ENCODE results near the gene CDH5.
A peak's percentile ranks its signal among the peaks of the same experiment; 100 is the strongest.

The CDH5 gene

GRCh38 chr16:66373667-66374066 is 7.2 kb downstream of the CDH5 start:
- DNase-seq (ENCODE audit: low spot score) = no peak

DNA sequence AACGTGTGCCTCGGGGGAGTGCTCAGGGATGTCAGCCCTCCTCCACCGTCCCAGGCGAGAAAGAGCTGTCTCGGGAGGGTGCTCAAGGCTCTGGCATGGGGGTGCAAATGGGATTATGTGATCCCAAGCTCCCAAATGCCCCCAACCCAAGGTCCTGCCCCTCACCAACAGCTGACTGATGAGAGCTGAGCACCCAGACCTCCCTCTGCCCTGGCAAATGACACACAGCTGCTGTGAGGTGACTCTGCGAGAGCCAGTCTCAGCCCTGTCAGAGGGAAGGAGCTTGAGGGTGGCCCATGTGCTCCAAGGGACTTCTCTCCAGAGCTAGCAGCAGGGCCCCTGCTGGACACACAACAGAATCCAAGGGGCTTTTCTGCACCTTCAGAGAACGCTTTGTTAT is 7.7 kb downstream of the CDH5 start:
- no peak for DNase-seq (ENCODE audit: low spot score)

DNA sequence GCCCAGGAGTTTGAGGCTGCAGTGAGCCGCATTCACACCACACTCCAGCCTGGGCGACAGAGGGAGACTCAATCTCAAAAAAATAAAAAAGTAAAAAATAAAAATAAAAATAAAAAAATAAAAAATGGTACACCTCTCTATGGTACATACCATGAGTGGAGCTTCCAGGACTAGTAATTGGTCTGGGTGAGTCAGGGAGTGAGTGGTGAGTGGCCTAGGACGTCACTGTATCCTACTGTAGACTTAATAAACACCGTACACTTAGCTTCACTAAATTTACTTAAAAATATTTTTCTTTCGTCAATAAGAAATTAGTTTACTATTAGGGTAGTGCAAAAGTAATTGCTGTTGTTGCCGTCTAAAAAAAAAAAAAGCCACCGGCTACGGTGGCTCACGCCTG is 9.0 kb downstream of the CDH5 start:
- no peak for DNase-seq (ENCODE audit: low spot score)

DNA sequence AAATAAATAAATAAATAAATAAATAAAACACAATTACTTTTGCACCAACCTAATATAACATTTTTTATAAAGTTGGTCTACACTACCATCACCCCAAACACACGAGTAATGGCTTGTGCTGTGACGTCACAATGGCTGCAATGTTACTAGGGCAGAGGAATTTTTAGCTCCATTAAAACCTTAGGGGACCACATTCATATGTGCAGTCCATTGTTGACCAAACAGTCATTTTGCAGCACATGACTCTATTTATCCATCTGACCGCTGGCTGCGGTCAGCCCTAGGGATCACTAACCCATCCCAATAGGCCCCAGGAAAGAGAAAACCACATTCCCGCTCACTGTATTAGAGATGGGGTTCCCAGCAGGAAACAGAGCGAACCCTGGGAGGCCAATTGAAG is 9.6 kb downstream of the CDH5 start:
- no peak for DNase-seq (ENCODE audit: low spot score)

DNA sequence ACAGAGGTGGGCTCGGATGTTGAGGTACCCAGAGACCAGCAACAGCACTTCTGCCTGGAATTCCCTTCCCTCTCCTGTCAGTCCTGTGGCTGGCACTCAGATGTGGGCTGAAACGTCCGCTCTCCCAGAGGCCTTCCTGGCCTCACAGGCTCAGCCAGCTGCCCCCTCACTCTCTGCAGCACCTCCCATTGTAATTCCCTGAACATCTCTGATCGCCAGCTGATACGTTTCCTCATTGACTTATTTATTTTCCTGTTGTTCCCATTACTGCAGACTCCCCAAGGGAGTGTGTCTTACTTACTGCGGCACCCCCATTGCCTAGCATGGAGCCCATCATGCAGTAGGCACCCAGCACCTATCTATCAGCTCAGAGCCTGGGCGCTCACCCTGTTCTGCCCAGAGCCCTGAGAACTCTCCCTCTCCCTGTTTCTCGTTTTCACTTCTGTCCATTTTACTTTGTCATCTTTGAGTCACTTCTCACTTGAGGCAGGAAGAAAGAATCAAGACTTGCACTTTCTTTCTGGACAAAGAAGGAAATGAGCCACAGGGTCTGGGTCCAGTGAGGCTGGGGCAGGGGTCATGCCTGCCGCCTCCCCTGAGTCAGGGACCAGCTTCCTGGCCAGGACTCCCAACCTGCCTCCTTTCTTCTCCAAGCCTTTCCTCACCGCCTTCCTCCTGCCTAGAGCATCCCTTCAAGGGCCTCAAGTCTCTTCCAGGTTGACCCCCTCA is 10.2 kb downstream of the CDH5 start:
- DNase-seq (ENCODE audit: low spot score) = no peak

DNA sequence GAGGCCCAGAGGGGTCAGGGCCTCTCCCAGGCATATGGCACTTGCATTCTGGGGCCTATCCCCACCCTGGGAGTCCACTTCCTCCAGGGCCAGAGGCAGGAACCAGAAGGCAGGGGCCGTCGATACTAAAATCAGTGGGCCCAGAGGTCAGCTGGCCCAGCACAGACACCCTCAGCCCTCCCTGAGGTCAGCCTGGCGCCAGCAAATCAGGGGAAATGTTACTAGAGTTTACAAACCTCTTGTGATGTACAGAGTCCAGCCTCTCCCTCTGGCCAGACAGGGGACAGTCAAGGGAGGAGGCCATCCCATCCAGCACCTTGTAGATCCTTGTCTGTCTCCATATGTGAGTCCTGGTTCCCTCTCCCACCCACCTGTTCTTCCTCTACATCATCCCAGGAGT is 10.8 kb downstream of the CDH5 start:
- no peak for DNase-seq (ENCODE audit: low spot score)

DNA sequence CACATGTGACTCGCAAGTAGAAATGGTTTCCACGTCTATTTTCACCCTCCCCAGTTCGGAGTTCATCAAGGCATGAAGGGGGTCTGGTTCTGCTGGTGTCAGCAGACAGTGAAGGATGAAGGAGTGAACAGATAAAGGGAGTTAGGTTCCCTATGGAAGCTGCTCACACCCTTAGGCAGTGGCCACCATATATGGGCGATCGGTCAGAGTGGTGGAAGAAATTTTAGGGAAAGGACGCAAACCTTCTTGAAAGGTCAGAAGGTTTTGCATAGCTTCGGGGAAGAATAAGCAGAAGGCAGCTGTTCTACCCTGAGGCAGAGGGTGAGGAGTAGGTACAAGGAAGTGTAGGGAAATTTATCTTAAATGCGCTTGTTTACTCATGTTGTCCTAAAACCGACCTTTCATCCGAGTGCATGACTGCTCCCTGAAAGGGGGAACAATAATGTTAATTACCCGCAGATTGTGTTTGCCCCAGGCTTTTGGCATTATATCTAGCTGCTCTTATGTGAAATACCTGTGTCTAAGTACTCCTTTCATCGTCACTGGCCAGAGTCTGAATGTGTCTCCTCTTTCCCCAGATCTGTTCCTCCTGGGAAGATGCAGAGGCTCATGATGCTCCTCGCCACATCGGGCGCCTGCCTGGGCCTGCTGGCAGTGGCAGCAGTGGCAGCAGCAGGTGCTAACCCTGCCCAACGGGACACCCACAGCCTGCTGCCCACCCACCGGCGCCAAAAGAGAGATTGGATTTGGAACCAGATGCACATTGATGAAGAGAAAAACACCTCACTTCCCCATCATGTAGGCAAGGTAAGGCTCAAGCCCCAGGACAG is 12.5 kb downstream of the CDH5 start:
- no peak for DNase-seq (ENCODE audit: low spot score)

- DNase-seq (ENCODE audit: low spot score) = no peak
Measured at GRCh38 chr16:66379571-66379941, 13.1 kb downstream of the CDH5 start.

DNA sequence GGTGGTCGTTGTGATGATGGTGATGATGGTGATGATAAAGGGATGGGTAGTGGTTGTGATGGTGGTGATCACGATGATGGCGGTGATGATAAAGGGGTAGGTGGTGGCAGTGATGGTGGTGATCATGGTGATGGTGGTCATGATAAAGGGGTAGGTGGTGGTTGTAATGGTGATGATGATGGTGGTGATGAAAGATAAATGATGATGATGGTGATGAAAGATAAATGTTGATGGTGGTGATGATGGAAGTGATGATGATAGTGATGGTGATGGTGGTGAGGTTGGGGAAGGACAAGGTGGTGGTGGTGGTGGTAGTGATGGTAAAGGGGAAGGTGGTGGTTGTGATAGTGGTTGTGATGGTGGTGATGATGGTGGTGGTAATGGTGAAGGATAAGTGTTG is 13.9 kb downstream of the CDH5 start:
- DNase-seq (ENCODE audit: low spot score) = no peak

- no peak for DNase-seq (ENCODE audit: low spot score)
Measured at GRCh38 chr16:66381585-66382170, 15.2 kb downstream of the CDH5 start.

- peak; percentile 32 for DNase-seq (ENCODE audit: low spot score)
Measured at GRCh38 chr16:66382171-66382965, 15.9 kb downstream of the CDH5 start.

GRCh38 chr16:66382966-66383299 is 16.4 kb downstream of the CDH5 start:
- peak; percentile 43 for DNase-seq (ENCODE audit: low spot score)

- DNase-seq (ENCODE audit: low spot score) = no peak
Measured at GRCh38 chr16:66383551-66383950, 17.1 kb downstream of the CDH5 start.

- no peak for DNase-seq (ENCODE audit: low spot score)
Measured at GRCh38 chr16:66385415-66385814, 18.9 kb downstream of the CDH5 start.

DNA sequence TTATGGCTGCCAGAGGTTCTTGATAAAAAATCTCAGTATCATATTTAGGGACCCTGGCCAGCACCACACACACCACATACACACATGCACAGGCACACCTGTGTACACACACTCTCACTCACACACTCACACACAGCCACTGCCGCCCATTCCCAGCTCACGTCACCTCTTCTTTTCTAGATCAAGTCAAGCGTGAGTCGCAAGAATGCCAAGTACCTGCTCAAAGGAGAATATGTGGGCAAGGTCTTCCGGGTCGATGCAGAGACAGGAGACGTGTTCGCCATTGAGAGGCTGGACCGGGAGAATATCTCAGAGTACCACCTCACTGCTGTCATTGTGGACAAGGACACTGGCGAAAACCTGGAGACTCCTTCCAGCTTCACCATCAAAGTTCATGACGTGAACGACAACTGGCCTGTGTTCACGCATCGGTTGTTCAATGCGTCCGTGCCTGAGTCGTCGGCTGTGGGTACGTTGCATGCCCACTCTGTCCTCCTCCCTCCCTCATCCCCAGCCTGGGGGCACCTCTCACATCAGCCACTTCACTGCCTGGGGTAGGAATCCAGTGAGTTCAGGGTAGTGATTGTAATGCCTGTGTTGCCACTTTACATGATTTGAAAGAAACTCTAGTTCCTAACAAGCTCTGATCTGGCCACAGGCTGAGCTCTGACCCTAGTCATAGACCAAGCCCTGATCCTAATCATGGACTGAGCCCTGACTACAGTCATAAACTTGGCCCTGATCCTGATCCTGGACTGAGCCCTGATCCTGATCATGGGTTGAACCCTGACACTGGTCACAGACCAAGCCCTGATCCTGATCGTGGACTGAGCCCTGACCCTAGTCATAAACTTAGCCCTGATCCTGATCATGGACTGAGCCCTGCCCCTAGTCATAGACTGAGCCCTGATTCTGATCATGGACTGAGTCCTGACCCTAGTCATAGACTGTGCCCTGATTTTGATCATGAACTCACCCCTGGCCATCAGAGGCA is 20.4 kb downstream of the CDH5 start:
- no peak for DNase-seq (ENCODE audit: low spot score)

DNA sequence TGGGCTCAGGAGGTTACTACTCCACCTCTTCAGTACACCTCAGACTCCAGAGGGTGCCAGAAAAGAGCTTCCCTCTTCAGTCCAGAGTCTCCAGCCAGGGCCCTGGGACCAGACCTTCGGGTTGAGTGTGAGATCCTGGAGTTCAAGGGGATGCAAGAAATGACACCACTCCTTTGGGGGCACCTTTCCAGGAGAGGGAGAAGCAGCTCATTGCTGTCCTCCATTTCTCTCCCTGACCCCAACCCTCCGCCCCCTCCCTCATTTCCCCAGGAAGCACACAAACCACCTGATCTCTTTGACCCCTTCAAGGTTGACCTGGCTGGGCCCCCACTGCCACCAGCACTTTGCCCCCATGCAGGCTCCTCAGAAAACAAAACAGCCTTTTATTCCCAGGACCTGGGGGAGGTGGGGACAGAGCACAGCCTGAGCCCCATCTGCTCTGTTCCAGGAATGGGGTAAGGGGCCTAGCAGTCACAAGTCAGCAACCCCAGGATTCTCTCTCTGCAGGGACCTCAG is 21.4 kb downstream of the CDH5 start:
- DNase-seq (ENCODE audit: low spot score) = no peak

DNA sequence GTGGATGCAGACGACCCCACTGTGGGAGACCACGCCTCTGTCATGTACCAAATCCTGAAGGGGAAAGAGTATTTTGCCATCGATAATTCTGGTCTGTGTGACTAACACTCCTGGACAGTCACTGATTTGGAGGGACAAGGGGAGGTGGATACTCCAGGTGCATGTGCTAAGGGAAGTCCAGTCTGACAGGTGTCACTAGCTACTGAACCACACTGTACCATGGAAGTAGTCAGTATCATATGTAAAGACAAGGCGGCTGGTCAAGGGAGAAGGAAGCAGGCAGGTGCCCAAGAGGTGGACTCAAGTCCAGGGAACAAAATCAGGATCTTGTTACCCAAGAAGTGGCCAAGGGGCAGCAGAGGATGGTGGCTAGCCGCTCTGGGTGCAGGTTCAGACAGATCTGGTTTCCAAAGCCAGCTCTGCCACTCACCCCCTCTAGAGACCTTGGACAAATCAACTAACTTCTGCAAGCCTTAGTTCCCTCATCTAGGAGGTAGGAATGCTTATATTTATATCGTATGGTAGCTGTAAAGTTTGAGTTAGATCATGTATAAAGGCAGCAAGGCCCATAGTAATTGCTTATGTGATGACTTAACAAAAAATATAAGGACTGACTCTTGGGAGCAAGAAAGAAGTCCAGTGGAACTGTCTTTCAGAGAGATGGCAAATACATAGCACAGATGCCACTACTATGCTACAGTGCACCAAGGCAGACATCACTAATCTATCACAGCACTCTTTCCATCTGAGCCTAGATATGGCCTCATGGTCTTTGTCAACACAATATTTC is 22.1 kb downstream of the CDH5 start:
- no peak for DNase-seq (ENCODE audit: low spot score)

DNA sequence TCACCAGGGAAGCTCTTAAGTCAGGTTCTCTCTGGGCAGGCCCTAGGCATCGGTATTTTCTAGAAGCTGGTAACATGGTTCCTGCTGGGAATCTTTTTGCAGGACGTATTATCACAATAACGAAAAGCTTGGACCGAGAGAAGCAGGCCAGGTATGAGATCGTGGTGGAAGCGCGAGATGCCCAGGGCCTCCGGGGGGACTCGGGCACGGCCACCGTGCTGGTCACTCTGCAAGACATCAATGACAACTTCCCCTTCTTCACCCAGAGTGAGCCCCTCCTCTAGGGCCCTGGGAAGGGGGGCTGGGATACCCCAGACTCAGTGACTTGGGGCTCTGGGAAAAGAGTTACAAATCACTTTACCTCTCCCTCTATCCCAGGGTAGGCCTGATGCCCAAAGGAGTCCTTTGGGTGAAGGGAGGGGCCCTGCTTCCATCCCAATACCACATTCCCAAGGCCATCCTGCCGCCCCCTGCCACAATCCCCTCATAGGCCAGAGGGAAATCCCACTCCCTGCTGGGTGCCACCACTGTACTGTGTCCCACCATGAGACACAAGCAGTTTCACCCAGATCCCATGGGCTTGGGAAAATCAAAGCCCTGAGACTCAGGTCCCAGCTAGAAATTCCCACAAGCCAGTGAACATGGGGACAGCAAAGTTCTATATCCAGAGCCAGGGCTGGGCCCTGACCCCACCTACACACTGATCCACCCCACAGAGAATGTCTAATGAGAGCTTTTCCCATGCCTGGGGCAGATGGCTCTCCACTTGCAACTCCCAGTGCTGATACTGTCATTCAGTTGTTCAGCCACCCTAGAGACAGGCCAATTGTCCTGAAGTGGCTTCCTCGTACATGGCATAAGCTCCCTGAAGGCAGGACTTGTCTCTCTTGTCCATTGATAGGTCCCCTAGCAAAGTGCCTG is 23.0 kb downstream of the CDH5 start:
- DNase-seq (ENCODE audit: low spot score) = no peak
